ENCODE data around the gene CNTN1.

CNTN1 gene

DNA sequence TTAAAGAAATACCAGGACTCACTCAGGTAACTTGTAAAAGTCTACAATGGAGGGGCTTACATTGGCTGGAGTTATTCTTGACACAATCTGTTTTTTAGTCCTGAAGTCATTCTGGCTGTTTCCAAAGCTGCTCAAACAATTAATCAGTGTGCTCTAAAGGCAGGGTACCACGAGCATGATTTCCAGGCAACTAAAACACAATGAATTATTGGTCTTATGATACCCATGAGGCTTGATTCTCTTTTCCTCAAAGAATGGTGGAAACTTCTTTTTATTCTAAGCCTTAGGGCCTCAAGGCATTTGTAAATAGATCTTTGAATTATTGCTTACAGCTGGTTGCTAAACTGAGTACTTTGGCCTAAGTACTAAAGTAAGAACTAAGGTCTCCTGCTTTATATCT, 296.1 kb downstream of the CNTN1 start:
- DNase-seq (ENCODE audit: low read depth) = no peak
- no peak overlapping the region for H3K4me3 ChIP-seq (replicated peaks; ENCODE audit: low read depth, low read length)
- no peak for TF ChIP-seq CTCF (IDR thresholded peaks at IDR 0.05; ENCODE audit: low read length, missing control alignments)

DNA sequence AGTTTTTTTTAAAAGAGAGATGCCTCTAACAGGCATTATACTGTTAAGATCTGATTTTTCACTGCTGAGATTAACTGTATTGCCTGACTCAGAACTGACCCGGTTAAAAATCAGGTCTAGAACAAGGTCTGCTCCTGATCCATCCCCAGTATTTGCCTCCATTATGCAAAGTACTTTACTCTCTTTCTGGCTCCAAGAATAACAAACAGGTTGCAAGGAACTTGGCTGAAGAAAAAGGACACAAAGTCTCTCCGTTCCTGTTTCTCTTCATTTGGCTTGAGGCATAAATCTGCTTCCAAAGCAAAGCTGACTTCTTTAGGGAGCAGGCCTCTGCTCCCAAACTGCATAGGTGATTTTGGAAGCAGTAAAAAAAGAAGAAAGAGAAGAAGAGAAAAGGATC, 296.6 kb downstream of the CNTN1 start:
- DNase-seq (ENCODE audit: low read depth) = no peak
- no peak for TF ChIP-seq CTCF (IDR thresholded peaks at IDR 0.05; ENCODE audit: low read length, missing control alignments)
- H3K4me3 ChIP-seq (replicated peaks; ENCODE audit: low read depth, low read length) = no peak overlapping the region

DNA sequence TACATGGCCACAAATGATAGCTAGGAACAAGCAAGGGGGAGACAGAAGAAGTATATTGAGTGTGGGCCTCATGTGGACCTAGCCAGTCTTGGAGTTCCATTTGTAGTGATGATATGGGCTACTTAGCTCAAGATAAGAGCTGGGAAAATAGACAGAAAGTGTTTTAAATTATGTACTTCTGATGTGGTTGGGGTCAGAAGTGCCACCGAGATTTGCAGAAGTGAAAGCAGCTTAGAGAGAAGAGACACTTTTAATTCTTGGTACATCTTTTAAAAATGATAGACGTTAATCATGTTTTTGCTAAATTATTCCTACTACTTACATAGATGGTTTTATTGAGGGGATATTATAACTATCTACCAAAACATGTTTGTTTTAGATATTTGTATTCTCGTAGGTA, 297.5 kb downstream of the CNTN1 start:
- no peak overlapping the region for H3K4me3 ChIP-seq (replicated peaks; ENCODE audit: low read depth, low read length)
- no peak for DNase-seq (ENCODE audit: low read depth)
- TF ChIP-seq CTCF (IDR thresholded peaks at IDR 0.05; ENCODE audit: low read length, missing control alignments) = no peak

DNA sequence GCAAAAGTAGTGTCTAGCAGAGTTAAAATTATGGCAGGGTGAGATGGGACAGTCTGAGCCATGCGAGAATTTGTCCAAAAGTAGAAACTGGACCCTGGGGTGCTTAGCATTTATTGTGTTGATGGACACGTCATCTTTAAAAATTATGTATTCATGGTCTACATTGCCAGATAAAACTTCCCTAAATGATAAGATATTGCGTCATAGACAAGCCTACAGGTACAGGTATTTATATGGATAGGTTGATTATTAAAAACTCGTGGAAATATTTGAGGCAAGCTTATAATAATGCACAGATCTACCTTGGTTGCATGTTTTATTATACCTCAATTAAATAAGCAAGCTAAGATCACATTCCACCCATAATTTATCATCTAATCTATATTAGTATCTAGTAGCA, 299.9 kb downstream of the CNTN1 start:
- DNase-seq (ENCODE audit: low read depth) = no peak
- TF ChIP-seq CTCF (IDR thresholded peaks at IDR 0.05; ENCODE audit: low read length, missing control alignments) = no peak
- H3K4me3 ChIP-seq (replicated peaks; ENCODE audit: low read depth, low read length) = no peak overlapping the region

DNA sequence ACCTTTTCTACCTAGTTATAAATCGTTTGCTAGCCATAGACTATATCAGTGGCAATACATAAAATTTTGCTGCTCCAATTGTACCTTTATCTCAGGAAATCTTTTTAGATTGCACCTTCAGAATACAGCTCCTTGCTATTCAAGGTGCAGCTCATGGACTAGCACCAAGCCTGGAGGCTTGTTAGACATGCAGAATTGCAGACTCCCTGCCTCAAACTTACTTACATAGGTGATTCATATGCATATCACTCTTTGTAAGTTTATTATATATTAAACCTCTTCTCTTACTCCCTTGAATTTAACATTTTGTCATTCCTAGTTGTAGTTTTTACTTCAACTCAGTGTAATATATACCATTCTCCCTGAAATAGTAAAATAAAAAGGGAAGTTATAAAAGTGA, 300.4 kb downstream of the CNTN1 start:
- no peak for DNase-seq (ENCODE audit: low read depth)
- H3K4me3 ChIP-seq (replicated peaks; ENCODE audit: low read depth, low read length) = no peak overlapping the region
- no peak for TF ChIP-seq CTCF (IDR thresholded peaks at IDR 0.05; ENCODE audit: low read length, missing control alignments)

DNA sequence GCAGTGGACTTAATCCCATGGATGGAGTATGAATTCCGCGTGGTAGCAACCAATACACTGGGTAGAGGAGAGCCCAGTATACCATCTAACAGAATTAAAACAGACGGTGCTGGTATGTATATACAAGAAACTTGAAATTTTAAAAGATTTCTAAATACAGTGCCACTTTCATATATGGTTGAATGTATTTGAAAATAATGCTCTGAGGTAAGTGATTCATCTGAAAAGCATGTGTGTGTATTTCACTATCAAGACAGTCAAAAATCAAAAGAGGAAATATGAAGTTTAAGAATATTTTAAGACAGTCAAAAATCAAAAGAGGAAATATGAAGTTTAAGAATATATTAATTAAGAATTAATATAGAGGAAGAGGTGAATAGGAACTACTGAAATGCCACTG, 300.9 kb downstream of the CNTN1 start:
- TF ChIP-seq CTCF (IDR thresholded peaks at IDR 0.05; ENCODE audit: low read length, missing control alignments) = no peak
- no peak overlapping the region for H3K4me3 ChIP-seq (replicated peaks; ENCODE audit: low read depth, low read length)
- no peak for DNase-seq (ENCODE audit: low read depth)

- no peak for TF ChIP-seq CTCF (IDR thresholded peaks at IDR 0.05; ENCODE audit: low read length, missing control alignments)
- no peak for DNase-seq (ENCODE audit: low read depth)
- H3K4me3 ChIP-seq (replicated peaks; ENCODE audit: low read depth, low read length) = no peak overlapping the region
These were observed 303.9 kb downstream of the CNTN1 start for GRCh38 chr12:40996091-40996490.
